GM12873 (cell line): Measurements from ENCODE around the gene SUN5.

Experiments used
- TF ChIP-seq, protein P1 (sequence below): IDR thresholded peaks from 2 replicates; pipeline ENCODE4 v1.5.1; 2012; ENCODE audit warnings: low read depth, mild to moderate bottlenecking, moderate library complexity, low read length, control low read depth; ENCODE audit not compliant: insufficient read depth; ENCODE audit errors: missing control alignments

SUN5 gene

DNA sequence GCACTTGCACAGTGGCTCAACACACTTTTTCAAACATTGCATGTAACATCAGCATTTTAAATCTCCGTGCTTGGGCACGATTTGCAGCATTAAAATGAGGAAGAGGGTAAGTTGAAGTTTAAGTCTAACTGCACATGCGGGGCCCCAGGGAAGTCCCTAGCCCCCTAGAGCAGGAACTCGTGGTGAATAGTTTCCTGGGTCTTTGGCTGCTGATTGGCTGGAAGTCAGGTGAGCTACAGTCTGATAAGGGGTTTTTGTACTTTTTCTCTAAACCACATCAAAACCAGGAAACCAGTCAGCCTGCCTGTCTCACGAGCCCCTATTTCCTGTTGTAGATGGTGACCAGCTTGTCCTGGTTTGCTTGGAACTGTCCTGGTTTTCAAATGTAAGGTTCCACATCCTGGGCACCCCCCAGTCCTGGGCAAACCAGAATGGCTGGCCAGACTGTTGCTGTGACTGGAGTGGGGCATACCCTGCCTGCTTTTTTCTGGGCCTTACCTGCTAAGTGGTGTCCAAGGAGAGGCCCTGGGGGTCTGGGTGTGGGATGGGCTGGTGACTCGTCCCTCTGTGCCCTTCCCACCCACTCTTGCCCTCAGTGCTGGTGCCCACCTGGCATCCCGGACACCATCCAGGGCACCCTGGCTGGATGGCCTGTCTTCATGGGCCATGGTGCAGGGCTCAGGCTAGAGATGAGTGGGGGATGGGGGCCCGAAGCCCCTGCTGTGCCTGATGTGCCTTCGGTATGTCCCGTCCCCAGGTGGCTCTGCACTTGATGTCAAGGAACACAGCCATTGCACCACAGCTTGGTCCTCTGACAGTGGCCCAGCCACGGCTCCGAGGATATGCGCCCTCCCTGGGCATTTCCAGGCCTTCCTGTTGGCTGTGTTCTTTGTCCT, 31.8 kb downstream of the SUN5 start:
- TF ChIP-seq, protein P1, sequence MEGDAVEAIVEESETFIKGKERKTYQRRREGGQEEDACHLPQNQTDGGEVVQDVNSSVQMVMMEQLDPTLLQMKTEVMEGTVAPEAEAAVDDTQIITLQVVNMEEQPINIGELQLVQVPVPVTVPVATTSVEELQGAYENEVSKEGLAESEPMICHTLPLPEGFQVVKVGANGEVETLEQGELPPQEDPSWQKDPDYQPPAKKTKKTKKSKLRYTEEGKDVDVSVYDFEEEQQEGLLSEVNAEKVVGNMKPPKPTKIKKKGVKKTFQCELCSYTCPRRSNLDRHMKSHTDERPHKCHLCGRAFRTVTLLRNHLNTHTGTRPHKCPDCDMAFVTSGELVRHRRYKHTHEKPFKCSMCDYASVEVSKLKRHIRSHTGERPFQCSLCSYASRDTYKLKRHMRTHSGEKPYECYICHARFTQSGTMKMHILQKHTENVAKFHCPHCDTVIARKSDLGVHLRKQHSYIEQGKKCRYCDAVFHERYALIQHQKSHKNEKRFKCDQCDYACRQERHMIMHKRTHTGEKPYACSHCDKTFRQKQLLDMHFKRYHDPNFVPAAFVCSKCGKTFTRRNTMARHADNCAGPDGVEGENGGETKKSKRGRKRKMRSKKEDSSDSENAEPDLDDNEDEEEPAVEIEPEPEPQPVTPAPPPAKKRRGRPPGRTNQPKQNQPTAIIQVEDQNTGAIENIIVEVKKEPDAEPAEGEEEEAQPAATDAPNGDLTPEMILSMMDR: no peak

DNA sequence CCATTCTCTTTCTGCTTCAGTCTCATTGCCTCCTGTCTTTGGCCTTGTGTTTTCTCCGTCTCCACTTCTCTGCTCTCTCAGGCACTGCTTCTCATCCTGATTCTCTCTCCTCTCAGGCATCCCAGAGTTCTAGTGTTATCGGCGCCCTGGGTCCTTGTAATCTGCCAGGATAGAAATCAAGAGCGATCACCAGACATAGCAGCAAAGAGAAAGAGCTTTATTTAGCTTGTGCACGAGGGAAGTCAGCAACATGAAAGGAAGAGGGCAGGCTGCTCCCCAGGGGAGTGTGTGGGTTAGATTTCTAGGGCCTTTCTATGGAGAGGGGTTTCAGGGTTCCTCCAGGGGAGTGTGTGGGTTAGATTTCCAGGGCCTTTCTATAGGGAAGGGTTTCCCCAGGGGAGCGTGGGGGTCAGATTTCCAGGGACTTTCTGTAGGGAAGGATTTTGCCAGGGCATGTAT, 32.5 kb downstream of the SUN5 start:
- TF ChIP-seq, protein P1: no peak

- TF ChIP-seq, protein P1: no peak
Measured at GRCh38 chr20:32970973-32971300, 33.3 kb downstream of the SUN5 start.

- TF ChIP-seq, protein P1: no peak
Measured at GRCh38 chr20:32970115-32970972, 33.9 kb downstream of the SUN5 start.

DNA sequence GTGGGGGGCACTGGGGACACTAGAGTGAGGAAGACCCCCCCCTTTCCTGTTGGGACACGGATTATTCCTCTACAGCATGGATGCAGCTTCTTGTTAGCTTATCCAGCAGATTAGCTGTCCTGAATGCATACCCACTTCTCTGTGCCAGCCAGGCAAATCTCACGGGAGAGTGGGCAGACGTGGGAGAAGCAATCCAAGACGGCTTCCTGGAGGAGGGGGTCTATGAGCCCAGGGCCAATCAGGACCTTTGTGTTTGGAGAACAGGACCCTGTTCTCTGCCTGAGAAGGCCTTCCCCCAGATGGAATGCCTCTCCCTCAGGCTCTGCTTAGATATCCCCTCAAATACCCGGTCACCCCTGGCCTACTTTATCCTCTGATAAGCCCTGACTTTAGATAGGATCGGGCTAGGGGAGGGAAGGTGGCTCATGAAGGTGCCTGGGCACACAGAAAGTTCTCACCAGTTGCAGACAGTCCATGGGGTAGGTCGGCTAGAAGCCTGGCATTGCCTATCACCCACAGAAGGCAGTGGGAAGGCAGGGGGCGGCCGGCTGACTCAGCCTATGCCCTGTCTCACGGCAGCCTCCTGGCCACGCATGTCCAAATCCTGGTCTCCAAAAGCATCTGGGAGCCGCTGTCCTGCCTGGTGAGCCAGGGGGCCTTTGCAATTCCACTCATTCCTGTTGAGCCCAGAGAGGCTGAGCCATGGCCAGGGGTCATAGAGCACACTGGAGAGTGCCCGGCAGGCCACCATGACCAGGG, 34.7 kb downstream of the SUN5 start:
- TF ChIP-seq, protein P1: no peak

GRCh38 chr20:32968478-32969241, 35.6 kb downstream of the SUN5 start:
- TF ChIP-seq, protein P1: no peak
